HG03108 (cell line): Measurements from ENCODE around the gene RELL2.

Experiments
- ATAC-seq: cut with Tn5 transposase; IDR thresholded peaks from one replicate; pipeline ENCODE4 v1.9.1; 2021; ENCODE audit warnings: moderate library complexity; ENCODE audit not compliant: unreplicated experiment

Gene RELL2

DNA sequence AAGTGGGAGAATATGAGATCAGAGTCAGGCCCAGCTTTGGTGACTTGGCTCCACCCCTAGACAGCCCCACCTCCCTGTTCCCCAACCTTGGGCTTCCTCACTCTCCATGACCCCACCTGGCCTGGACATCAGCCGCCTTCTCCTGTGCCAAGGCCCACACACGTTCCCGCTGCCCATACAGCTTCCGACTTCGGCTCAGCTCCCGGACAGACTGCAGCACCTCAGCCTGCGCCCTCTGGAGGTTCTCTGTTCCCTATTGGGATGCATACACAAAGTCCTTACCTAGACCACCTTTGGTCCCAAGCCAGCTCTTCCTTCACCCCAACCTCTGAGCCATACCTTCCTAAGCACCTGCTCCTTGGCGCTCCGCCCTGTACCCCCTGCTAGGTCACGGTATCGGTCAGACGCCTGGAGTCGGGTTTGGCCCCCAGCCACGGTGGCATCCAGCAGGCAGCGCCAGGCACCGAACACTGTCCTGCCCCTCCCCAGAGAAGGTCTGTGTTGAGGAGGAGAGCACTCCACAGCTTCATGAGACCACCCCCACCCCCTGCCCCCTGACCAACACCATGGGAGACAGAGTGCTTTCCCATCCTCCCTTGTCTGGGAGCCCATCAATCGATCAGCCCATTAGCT is 12.4 kb downstream of the RELL2 start:
- no peak for ATAC-seq

DNA sequence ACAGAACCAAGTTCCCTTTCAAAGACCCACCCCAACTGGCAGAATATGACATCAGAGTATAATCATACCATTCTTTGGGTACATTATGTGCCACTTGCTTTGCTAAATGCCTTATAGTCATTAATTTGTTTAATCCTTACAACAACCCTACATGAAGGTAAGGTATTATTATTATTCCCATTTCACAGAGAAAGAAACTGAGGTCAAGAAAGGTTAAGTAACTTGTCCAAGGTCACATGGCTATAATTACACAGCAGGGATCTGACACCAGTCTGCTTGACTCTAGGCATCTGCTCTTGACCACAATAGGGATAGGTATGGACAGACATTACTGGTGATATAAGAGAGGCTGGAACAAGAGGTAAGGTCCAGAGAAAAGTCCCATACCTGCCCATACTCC is 13.2 kb downstream of the RELL2 start:
- ATAC-seq: no peak

DNA sequence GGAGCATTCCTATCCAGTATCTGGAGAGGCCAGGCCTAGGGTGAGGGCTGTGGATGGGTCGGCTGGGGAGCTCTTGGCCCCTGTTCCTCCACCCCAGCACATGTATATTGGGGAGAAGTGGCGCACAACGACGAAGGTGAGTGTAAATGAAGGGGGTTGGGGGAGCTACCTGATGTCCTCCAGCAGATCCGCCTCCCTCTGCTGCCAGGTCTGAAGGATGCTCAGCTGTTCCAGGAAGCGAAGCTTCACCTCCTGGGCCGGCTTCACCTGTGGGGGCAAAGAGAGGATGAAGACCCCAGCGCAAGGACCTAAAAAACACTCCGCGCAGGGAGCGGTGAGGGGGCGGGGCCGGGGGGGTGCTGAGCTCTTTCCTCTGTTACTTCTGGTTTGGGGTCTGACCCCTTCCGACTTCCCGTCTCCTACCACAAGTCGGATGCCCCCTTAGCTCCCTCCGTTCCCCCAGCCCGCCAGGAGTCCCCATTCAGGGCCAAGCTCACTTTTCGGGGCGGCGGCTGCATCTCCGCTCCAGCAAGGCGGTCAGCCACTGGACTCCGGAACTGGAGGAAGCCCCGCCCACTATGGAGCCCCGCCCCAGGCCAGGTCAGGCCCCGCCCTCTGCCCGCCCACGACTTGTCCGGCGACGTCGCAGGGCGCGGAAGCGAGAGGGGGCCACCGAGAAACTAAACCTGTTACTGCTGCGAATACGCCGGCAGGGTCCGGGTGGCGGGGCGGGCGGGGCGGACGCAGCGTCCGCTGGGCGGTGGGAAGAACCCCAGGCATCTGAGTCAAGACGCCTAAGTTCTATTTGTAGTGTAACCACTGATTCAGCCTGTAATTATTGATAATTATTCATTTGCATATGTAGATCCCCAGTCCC is 14.3 kb downstream of the RELL2 start, which contains the start of gene FCHSD1:
Gene FCHSD1 (minus strand): TSS at position 568 of the 877 bp plus-strand sequence. CDS start 50 bp downstream, at position 518.
- peak; percentile 91 for ATAC-seq

DNA sequence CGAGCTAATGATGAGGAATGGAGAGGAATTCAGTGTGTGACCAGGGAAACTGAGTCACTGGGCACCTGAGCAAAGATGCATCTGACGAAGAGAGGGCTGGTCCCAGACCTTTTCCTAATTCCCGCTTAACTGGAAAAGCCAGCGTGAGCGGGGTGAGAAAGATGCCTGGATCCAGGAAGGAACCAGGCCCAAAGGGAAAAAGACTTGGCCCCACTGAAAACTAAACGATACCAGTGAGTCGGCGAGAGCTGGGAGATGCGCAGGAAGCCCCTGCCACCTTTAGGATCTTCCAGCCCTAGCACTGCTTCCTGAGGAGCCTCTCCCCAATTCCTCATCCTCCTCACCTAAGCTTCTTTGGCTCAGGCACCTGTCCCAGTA is 14.9 kb downstream of the RELL2 start:
- no peak for ATAC-seq

DNA sequence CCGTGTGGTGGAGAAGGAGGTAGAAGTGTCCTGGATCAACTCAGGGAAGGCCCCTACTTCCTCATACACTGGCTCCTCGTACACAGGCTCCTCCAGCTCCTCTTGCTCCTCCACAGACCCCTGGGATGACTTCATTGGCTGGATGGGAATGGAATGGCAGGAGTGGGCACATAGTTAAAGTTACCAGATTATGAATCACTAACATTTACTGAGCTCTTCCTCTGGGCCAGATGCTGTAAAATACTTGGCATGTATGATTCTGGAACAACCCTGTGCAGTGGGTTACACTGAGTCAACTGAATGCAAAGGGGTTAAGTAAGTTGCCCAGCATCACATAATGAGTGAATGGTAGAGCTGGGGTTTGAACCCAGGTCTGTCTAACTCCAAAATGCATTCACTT is 17.5 kb downstream of the RELL2 start:
- no peak for ATAC-seq

DNA sequence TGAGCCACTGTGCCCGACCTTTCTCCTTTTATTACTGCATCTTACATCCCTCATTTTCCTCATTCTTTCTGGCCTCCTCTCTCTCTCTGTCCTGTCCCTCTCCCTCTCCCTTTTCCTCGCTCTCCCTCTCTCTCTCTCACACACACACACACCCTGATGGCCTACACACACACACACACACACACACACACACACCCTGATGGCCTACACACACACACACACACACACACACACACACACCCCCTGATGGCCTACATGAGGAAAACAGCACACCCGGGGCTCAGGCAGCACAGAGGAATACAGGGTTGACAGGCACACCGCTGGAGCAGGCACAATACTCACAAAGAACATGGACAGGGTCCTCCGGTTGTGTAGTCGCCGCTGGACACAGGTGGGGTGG is 18.2 kb downstream of the RELL2 start:
- ATAC-seq: no peak

DNA sequence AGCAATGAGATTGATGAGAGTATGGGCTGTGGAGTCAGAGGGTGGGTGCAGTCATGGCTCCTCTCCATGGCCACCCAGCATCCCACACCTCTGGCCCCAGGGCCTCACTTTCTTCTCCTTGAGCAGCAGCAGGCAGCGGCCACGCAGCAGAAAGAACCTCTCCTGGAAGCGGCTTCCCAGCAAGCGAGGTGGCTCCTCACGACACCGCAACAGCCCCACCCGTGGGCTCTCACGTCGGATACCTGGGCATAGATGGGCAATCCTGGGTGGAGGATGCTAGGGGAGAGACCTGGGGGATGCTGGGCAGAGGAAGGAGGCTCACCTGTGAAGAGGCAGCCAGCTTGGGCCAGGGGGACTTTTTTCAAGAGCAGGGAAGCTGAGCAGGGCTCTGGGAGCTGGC is 19.6 kb downstream of the RELL2 start:
- ATAC-seq: no peak

DNA sequence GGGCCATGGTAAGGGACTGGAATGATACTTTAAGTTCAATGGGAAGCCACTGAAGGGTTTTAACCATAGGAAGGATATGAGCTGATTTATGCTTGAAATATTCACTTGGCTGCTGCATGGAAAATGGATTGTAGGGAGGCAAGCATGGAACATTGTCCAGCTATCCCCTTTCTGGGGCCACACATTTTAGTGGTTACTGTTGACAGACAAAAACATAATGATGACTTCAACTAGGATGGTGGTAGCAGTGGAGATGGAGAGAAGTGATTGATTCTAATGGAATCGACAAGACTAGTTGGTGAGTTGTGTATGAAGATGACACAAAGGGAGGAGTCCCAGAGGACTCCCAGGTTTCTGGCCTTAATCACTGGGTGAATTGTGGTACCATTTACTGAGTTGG is 20.6 kb downstream of the RELL2 start:
- ATAC-seq: no peak

DNA sequence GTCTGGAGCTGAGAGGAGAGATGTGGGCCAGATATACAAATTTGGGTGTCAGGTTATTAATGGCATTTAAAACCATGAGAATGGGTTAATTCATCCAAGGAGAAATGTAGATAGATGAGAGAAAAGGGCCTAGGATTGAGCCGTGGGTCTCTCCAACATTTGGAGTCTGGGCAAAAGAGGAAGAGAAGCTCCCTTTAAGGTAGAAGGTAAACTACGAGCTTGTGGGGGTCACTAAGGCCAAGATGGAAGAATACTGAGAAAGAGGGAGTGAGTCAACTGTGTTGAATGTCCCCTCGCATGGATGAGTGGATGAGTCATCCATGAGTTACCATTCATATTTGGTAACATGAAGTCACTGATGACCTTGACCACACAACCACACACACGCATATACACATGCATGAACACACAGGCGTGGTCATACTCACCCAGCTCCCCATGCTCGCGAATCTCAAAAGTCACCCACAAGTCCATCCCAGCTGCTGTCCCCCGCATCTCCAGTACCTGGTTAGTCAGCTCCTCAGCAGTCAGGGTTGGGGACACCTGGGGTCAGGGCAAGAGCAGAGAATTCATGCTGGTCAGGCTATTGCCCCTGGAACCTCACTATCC is 21.2 kb downstream of the RELL2 start:
- no peak for ATAC-seq

DNA sequence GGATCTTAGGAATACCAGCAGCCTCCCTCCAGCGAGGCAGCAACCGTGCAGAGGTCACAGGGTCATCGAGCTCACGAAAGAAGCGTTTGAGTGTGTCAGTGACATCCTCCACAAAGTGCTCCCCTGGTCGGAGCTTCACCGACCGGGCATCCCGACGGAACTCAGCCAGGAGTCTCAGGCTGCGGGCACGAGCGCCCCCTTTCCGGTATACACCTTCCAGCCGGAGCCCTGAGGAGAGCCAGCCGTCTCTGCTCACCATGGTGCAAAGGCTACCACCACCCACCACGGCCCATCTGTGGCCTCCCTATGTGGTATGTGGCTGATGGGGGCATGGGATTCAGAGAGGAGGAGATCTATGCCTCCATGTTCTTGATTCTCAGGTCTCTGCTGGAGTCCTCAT is 25.2 kb downstream of the RELL2 start:
- no peak for ATAC-seq

DNA sequence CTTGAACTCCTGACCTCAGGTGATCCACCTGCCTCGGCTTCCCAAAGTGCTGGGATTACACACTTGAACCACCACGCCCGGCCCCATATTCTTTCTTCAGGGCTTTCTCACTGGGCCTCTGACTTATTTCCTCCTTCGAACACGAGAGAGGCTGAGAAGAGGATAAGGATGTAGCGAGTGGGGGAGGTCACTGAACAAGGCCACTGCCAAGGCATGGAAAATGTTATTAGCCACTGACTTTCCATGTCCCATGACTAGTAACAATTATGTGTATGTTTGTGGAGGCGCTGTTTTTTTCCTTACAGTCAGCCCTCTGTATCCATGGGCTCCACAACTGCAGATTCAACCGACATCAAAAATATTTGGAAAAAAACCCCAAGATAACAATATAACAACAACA is 26.7 kb downstream of the RELL2 start:
- ATAC-seq: no peak

DNA sequence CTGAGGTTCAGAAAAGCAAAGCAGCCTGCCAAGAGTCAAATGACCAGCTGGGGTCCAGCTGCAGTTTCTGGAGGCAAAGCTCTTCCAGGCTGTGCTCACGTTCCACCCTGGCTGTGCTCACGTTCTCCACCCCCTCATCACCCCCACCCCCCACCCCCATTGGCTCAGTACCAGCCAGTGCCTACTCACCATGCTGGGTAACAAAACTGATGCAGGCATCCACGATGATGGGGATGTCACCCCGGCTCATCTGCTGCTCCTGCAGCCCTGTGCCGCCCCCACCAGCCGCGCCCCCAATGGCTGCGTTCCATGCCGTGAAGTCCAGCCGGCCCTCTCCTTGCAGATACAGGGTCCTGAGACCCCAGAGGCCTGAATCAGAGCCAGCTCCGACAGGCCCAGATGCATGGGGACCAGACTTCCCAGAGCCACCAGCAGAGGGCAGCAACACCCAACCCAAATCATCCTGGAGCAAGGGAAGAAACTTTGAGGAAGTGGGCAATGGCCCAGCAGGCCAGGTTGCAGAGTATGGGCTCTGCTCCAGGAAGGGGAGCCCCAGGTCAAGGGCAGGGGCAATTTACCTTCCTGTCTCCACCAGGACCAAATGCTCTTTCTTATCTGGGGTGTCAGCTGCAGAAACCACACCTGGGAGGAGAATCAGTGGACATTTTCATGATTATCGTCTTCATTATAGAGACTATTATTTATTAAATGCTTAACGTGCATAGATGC is 28.1 kb downstream of the RELL2 start:
- ATAC-seq: peak; percentile 96

DNA sequence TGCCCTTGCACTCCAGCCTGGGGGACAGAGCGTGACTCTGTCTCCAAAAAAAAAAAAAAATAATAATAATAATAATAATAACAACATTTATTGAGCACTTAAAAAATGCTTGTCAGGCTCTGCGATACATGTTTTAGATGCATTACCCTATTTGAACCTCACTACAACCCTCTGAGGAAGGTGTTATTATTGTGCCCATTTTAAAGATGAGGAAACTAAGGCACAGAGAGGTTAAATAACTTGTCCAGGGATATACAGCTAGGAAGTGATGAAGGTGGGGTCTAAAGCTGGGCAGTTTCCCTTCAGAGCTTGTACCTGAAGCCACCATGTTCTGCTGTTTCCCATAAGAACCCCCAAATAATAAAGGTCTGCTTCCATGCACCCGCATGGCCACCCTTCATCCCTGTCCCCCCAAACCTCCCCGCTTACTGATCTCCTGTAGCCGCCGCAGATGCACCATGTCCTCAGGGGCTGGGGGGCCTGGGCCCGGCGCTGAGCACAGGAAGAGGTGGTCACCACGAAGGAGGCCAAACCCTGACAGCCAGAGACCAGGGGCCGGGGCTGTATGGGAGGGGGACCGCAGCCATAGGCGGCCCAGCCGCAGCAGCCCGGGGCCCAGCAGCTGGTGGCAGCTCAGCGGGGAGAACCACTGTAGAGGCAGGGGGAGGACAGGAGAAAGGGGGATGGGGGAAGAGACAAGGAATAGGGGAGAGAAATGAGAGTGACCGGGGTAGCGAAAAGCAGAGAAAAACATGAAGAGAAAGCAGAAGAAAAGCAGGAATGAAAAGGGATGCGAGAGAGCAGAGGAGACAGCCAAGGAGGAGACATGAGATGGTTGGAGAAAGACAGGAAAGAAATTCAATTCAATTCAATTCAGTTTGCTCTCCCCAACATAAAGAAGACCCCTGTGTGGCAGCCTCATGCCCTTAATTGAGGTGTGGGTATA is 29.5 kb downstream of the RELL2 start:
- no peak for ATAC-seq

DNA sequence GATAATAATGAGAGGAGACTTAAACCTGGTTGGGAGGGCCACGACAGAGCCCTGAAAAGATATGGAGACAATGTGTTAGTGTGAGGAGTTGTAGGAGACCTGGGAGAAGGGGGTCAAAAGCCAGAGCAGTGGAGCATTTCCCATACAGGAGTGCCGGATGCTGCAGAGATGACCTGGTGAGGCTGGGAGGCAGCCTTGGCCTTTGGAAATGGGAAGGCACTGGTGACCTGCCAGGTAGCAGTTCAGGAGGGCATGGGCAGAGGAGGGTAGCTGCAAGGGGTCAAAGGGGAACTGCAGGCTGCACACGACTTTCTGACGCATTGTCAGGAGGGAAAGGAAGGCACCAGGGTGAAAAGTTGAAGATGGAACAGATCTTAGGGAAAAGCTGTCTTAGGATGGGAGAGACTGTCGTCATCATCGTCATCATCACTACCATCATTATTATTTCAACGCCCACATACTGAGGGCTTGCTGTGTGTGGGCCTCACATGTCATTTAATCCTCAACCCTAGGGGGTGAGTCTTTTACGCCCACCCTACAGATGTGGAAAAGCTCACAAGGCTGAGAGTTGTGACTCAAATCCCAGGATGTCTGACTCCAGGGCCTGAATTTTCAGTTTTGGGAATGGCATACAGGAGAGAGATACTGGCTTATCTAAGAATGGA is 31.9 kb downstream of the RELL2 start:
- ATAC-seq: no peak

DNA sequence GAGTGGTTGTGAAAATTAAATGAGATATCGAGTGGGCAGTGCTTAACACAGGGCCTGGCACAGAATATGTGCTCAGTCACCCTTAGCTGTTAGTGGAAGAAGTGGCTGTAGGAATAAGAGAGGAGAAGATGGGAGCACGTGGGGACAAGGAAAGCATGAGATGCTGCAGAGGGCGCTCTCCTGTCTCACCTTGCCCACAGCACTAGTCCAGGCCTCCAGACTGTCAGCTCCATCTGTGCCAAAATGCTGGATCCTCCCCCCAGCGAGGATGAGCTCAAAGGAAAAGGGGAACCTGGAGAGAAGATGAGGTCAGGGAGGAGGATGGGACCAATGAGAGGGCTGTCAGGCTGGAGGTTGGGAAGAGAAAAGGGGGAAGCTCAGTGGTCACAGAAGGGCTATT is 32.7 kb downstream of the RELL2 start:
- ATAC-seq: no peak

DNA sequence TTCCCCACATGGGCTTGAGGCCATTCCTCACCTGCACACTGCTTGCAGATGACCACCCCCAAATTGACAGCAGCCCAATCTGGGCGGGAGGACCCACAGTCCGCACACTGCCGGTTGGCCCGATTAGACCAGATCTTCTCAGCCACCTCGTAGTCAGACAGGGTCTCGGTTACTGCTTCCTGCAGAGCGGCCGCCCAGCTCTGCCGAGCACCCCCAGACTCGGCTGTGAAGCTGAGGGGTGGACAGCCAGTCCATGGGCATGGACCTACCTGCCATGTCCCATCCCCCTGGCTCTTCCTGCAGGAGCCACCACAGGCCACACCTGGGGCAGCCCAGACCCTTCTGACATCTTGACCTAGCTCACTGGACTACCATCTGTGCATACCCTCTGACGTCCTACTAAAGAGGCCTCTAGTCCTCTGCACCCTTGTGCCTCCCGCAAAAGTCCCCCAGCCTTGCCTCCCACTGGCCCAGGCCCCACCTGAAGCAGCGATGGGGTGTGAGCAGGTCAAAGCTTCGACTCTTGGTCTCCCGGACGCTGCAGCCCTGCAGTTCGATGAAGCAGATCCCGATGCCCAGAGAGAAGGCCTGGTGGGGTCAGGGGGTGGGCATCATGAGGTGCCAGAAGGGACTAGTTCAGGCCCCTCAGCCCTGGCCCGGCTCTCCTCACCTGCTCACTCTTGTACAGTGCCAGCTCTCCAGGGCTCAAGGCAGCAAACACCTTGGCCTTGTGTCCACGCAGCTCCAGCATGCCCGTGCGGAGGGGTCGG is 35.5 kb downstream of the RELL2 start:
- ATAC-seq: no peak

DNA sequence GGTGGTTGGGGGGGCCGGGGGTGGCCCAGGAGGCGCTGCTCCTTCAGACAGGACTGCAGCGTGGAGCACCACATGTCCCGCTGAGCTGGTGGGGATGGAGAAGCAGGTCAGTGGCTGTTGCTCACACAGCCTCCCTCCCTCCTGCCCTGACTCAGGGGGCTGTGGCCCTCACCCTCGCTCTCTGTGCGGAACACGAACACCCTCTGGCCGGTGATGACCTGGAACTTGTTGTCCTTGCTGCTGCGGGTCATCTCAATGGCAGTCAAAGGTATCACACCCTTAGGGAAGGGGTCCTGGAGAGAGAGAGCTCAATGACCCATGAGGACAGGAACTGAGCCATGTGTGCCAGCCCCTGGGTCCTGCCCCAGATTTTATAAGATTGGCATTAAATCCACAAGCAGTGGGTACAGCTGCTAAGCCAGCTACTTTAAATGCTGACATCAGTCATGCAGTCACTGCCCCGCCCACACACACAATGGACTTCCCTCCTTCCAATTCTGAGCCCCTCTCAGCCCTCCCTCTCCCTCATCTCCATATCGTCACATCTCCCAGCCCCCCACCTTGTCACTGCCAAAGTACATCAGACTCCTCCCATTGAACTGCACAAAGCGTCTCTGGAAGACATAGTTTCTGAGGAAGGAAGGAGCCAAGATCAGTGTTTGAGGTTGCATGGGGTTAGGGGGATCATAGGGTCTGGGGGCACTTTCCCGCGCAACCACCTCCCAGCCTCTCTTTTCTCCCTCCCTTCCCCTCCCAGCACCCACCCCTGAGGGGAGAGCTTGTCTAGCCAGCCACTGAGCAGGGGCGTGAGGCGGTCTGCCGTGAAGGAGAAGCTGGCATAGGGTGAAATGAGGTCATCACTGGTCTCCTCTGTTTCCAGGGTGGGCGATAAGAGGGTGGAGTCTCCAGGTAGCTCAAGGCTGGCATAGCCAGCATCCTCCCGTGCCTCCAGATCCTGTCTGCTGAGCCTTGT is 36.3 kb downstream of the RELL2 start:
- no peak for ATAC-seq

DNA sequence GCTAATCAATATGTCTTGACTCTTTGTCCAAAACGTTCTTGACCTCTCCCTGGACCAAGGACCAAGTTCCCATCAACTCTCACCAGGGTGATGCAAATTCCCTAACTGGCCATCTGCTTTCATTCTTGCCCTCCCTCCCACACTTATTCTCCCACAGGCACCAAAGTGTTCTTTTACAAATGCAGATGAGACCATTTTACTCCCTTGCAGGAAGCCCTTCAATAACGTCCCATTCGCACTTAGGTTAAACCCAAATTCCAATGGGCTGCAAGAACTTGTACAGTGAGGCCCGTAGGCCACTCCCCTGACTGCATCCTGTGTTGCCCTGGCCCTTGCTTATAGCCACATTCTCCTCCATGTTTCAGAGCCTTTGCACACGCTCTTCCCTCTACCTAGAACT is 38.0 kb downstream of the RELL2 start:
- ATAC-seq: no peak
